GM10266 (cell line): ENCODE measurements around the gene HRG.
"Not testable (repeated sequence)": the region's sequence is repeated elsewhere in the genome, so short reads cannot be mapped to it uniquely, and the experiment has no call there.

Experiments used
- DNase-seq: peaks from one replicate; pipeline ENCODE4 v3.0.0; 2012; ENCODE audit errors: extremely low spot score
- CTCF ChIP-seq: IDR thresholded peaks from 2 replicates; pipeline ENCODE4 v1.5.1; 2012; ENCODE audit warnings: mild to moderate bottlenecking, low read depth; ENCODE audit not compliant: control insufficient read depth, insufficient read depth; ENCODE audit errors: missing control alignments

The HRG gene

GRCh38 chr3:186693843-186694242, 28.0 kb downstream of the HRG start:
- DNase-seq = no peak
- TF ChIP-seq CTCF = no peak

- no peak for DNase-seq
- TF ChIP-seq CTCF = no peak
These were observed 28.6 kb downstream of the HRG start for GRCh38 chr3:186694288-186695032.

- TF ChIP-seq CTCF = no peak
- DNase-seq = no peak
These were observed 30.7 kb downstream of the HRG start for GRCh38 chr3:186696522-186696921.

GRCh38 chr3:186697510-186697909, 31.7 kb downstream of the HRG start:
- TF ChIP-seq CTCF = no peak
- no peak for DNase-seq

GRCh38 chr3:186700267-186700666, 34.5 kb downstream of the HRG start:
- no peak for DNase-seq
- no peak for TF ChIP-seq CTCF

- not testable (repeated sequence) for DNase-seq
These were observed 36.6 kb downstream of the HRG start for GRCh38 chr3:186702451-186702850.

GRCh38 chr3:186705882-186706780, 40.3 kb downstream of the HRG start:
- no peak for TF ChIP-seq CTCF
- no peak for DNase-seq
